22Rv1 (cell line): ENCODE measurements around the gene AKT1S1.
A peak's percentile ranks its signal among the peaks of the same experiment; 100 is the strongest.

Experiments used
- H3K27ac ChIP-seq: fragments of 450-650 bp; 2 replicates; pipeline ENCODE4 v1.5.1; 2017
- CTCF ChIP-seq: fragments of 450-650 bp; IDR thresholded peaks from 2 replicates; pipeline ENCODE4 v1.5.1; 2017; ENCODE audit warnings: mild to moderate bottlenecking
- ZFX ChIP-seq: fragments of 450-650 bp; IDR thresholded peaks from 2 replicates; pipeline ENCODE4 v1.6.1; 2017; ENCODE audit warnings: antibody characterized with exemption, borderline replicate concordance

AKT1S1 gene

GRCh38 chr19:49858088-49858985, 18.8 kb downstream of the AKT1S1 start:
- 0 out of 2 replicates have a peak, but pooled peaks have one; percentile 4 for TF ChIP-seq CTCF
- no peak for TF ChIP-seq ZFX
- peak overlapping the region; percentile 96 for H3K27ac ChIP-seq

GRCh38 chr19:49857838-49858087, 19.4 kb downstream of the AKT1S1 start:
- TF ChIP-seq CTCF (no peak; the same call in 1 of the 2 replicates), ZFX (no peak)
- peak overlapping the region; percentile 96 for H3K27ac ChIP-seq

- H3K27ac ChIP-seq = peak overlapping the region; percentile 96
- TF ChIP-seq ZFX (no peak), CTCF (no peak)
Measured at GRCh38 chr19:49857061-49857837, 19.9 kb downstream of the AKT1S1 start.

- peak overlapping the region; percentile 96 for H3K27ac ChIP-seq
- TF ChIP-seq ZFX = no peak
Measured at GRCh38 chr19:49856574-49857021, 20.6 kb downstream of the AKT1S1 start.

GRCh38 chr19:49855676-49856573, 21.2 kb downstream of the AKT1S1 start:
- TF ChIP-seq CTCF (no peak), ZFX (no peak)
- H3K27ac ChIP-seq = peak overlapping the region; percentile 96

GRCh38 chr19:49855277-49855675, 21.9 kb downstream of the AKT1S1 start:
- no peak for TF ChIP-seq ZFX
- TF ChIP-seq CTCF = no peak
- H3K27ac ChIP-seq = peak overlapping the region; percentile 96
